ENCODE results near the gene IGSF21.

IGSF21 gene

DNA sequence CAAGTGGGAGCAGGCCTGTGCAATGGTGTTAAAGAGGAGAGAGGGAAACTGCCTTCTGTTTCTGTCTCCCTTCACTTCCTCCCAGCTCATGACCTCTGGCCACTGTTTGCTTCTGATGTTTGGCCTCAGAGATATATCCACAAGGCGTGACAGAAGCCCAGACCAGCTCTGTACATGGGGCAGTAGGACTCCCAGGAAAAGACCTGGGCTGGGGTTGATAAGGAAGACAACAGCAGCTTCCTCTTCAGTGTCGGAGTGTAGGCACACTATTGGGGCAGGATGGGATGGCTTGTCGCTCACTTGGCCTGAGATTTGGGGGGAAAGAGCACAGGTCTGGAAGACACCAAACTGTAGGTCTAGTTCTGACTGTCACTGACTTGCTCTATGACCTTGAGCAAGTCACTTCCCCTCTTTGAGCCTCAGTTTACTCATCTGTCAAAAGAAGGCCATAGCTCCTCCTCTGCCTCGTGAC is 305.3 kb downstream of the IGSF21 start:
- TF ChIP-seq, protein P1, sequence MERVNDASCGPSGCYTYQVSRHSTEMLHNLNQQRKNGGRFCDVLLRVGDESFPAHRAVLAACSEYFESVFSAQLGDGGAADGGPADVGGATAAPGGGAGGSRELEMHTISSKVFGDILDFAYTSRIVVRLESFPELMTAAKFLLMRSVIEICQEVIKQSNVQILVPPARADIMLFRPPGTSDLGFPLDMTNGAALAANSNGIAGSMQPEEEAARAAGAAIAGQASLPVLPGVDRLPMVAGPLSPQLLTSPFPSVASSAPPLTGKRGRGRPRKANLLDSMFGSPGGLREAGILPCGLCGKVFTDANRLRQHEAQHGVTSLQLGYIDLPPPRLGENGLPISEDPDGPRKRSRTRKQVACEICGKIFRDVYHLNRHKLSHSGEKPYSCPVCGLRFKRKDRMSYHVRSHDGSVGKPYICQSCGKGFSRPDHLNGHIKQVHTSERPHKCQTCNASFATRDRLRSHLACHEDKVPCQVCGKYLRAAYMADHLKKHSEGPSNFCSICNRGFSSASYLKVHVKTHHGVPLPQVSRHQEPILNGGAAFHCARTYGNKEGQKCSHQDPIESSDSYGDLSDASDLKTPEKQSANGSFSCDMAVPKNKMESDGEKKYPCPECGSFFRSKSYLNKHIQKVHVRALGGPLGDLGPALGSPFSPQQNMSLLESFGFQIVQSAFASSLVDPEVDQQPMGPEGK (CRISPR knock-in tag; IDR thresholded peaks at IDR 0.05; ENCODE audit: borderline replicate concordance) = no peak
- no peak for TF ChIP-seq ZNF70 (CRISPR knock-in tag; IDR thresholded peaks at IDR 0.05)
- ATAC-seq = no peak

DNA sequence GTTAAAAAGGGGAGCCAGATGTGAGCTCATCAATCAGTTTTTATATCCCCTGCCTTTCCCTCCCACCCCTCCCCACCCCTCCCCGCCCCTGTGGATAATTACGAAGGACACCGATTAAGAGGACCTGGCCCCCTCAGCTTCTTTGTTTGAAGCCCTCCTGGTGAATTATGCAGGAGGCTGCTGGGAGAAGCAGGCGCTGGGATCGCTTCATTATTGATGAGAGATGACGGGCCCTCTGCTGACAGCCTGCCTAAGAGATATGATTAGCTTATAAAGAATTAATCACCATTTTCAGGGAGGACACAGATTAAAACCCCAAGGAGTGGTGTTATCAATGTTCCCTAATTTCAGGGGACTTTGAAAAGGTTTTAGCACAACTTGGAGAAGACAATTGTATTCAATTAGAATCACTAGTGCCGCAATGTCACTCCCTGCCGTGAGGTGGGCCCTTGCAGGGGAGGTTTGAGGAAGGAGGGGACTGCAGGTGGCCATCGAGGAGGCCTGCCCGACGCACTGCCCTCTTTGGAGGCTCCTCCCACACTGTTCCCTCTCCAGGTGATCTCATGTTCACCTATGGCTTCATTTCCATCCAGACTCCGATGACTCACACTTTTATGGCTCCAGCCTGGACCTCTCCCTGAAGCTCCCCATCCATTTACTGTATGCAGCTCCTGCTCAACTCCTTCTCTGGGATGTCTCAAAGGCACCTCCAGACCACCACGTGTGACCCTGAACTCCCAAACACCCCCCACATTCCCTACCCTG is 306.1 kb downstream of the IGSF21 start:
- TF ChIP-seq, protein P2, sequence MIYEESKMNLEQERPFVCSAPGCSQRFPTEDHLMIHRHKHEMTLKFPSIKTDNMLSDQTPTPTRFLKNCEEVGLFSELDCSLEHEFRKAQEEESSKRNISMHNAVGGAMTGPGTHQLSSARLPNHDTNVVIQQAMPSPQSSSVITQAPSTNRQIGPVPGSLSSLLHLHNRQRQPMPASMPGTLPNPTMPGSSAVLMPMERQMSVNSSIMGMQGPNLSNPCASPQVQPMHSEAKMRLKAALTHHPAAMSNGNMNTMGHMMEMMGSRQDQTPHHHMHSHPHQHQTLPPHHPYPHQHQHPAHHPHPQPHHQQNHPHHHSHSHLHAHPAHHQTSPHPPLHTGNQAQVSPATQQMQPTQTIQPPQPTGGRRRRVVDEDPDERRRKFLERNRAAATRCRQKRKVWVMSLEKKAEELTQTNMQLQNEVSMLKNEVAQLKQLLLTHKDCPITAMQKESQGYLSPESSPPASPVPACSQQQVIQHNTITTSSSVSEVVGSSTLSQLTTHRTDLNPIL (CRISPR knock-in tag; IDR thresholded peaks at IDR 0.05; ENCODE audit: low read depth) = no peak
- TF ChIP-seq BACH2 (CRISPR knock-in tag; IDR thresholded peaks at IDR 0.05; ENCODE audit: borderline replicate concordance) = no peak
- no peak for TF ChIP-seq ZNF70 (CRISPR knock-in tag; IDR thresholded peaks at IDR 0.05)
- TF ChIP-seq ISL1 (CRISPR knock-in tag; IDR thresholded peaks at IDR 0.05) = no peak
- TF ChIP-seq, protein P3, sequence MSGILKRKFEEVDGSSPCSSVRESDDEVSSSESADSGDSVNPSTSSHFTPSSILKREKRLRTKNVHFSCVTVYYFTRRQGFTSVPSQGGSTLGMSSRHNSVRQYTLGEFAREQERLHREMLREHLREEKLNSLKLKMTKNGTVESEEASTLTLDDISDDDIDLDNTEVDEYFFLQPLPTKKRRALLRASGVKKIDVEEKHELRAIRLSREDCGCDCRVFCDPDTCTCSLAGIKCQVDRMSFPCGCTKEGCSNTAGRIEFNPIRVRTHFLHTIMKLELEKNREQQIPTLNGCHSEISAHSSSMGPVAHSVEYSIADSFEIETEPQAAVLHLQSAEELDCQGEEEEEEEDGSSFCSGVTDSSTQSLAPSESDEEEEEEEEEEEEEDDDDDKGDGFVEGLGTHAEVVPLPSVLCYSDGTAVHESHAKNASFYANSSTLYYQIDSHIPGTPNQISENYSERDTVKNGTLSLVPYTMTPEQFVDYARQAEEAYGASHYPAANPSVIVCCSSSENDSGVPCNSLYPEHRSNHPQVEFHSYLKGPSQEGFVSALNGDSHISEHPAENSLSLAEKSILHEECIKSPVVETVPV (CRISPR knock-in tag; IDR thresholded peaks at IDR 0.05) = no peak
- TF ChIP-seq POU6F1 (CRISPR knock-in tag; IDR thresholded peaks at IDR 0.05; ENCODE audit: borderline replicate concordance, low read depth) = no peak
- TF ChIP-seq RARB (CRISPR knock-in tag; IDR thresholded peaks at IDR 0.05) = no peak
- TF ChIP-seq ZFP3 (CRISPR knock-in tag; IDR thresholded peaks at IDR 0.05) = no peak
- TF ChIP-seq TCF4 (CRISPR knock-in tag; IDR thresholded peaks at IDR 0.05; ENCODE audit: borderline replicate concordance) = no peak
- no peak for TF ChIP-seq ZC3H10 (CRISPR knock-in tag; IDR thresholded peaks at IDR 0.05)
- no peak for TF ChIP-seq PPARA (CRISPR knock-in tag; IDR thresholded peaks at IDR 0.05; ENCODE audit: borderline replicate concordance)
- no peak for TF ChIP-seq OSR1 (CRISPR knock-in tag; IDR thresholded peaks at IDR 0.05)
- no peak for ATAC-seq

- ATAC-seq = no peak
- TF ChIP-seq GLIS3 (CRISPR knock-in tag; IDR thresholded peaks at IDR 0.05) (no peak), BACH2 (CRISPR knock-in tag; IDR thresholded peaks at IDR 0.05; ENCODE audit: borderline replicate concordance) (no peak), ZC3H10 (CRISPR knock-in tag; IDR thresholded peaks at IDR 0.05) (no peak), POU6F1 (CRISPR knock-in tag; IDR thresholded peaks at IDR 0.05; ENCODE audit: borderline replicate concordance, low read depth) (no peak), ZNF8 (CRISPR knock-in tag; IDR thresholded peaks at IDR 0.05) (no peak), TOX (CRISPR knock-in tag; IDR thresholded peaks at IDR 0.05; ENCODE audit: borderline replicate concordance) (no peak), TCF4 (CRISPR knock-in tag; IDR thresholded peaks at IDR 0.05; ENCODE audit: borderline replicate concordance) (no peak)
Observed at GRCh38 chr1:18414321-18414720, 306.7 kb downstream of the IGSF21 start.

GRCh38 chr1:18414872-18415447 is 307.4 kb downstream of the IGSF21 start:
- TF ChIP-seq ARNTL (CRISPR knock-in tag; IDR thresholded peaks at IDR 0.05; ENCODE audit: borderline replicate concordance, low read depth) = no peak
- TF ChIP-seq CSDC2 (CRISPR knock-in tag; IDR thresholded peaks at IDR 0.05) = no peak
- no peak for TF ChIP-seq TSHZ2 (CRISPR knock-in tag; IDR thresholded peaks at IDR 0.05)
- TF ChIP-seq PPARA (CRISPR knock-in tag; IDR thresholded peaks at IDR 0.05; ENCODE audit: borderline replicate concordance) = no peak
- ATAC-seq = no peak

Measured in SK-N-SH treated with all-trans-retinoic acid at 6 μM for 48 hours (cell line).